HG03378 (cell line): Measurements from ENCODE around the gene RSKR.
A peak's percentile ranks its signal among the peaks of the same experiment; 100 is the strongest.
"Not testable (repeated sequence)": the region's sequence is repeated elsewhere in the genome, so short reads cannot be mapped to it uniquely, and the experiment has no call there.

Experiments
- ATAC-seq: cut with Tn5 transposase; IDR thresholded peaks from one replicate; pipeline ENCODE4 v1.9.1; 2021; ENCODE audit warnings: mild to moderate bottlenecking, moderate library complexity; ENCODE audit not compliant: unreplicated experiment

Gene RSKR

GRCh38 chr17:28623696-28624095 lies 9.7 kb upstream of the RSKR start:
- no peak for ATAC-seq

- no peak for ATAC-seq
Observed at GRCh38 chr17:28622186-28622585, 8.2 kb upstream of the RSKR start.

GRCh38 chr17:28620010-28620409 lies 6.0 kb upstream of the RSKR start:
- ATAC-seq: no peak

- ATAC-seq: no peak
Observed at GRCh38 chr17:28618464-28618863, 4.5 kb upstream of the RSKR start.

- no peak for ATAC-seq
Observed at GRCh38 chr17:28616281-28616680, 2.3 kb upstream of the RSKR start.

GRCh38 chr17:28615260-28615940 lies 1.4 kb upstream of the RSKR start:
- no peak for ATAC-seq

GRCh38 chr17:28612936-28613872 lies 781 bp downstream of the RSKR start:
- ATAC-seq: no peak

- ATAC-seq: no peak
Observed at GRCh38 chr17:28612531-28612930, 1.5 kb downstream of the RSKR start.

- no peak for ATAC-seq
Observed at GRCh38 chr17:28610376-28610775, 3.6 kb downstream of the RSKR start.

- ATAC-seq: not testable (repeated sequence)
Observed at GRCh38 chr17:28604031-28604430, 10.0 kb downstream of the RSKR start.

- peak; percentile 53 for ATAC-seq
Observed at GRCh38 chr17:28599311-28600184, 14.4 kb downstream of the RSKR start.

- ATAC-seq: peak; percentile 57
Observed at GRCh38 chr17:28598799-28599310, 15.1 kb downstream of the RSKR start, which contains the start of gene SPAG5. Gene SPAG5, minus strand, starts transcription at chr17:28599025. Its CDS starts 79 bp downstream, at chr17:28598946.

GRCh38 chr17:28598389-28598788 lies 15.6 kb downstream of the RSKR start:
- no peak for ATAC-seq

GRCh38 chr17:28597606-28598383 lies 16.2 kb downstream of the RSKR start:
- ATAC-seq: no peak

- ATAC-seq: no peak
Observed at GRCh38 chr17:28592260-28592659, 21.7 kb downstream of the RSKR start.

GRCh38 chr17:28585851-28586250 lies 28.1 kb downstream of the RSKR start:
- no peak for ATAC-seq

- ATAC-seq: no peak
Observed at GRCh38 chr17:28584434-28584833, 29.6 kb downstream of the RSKR start.

- ATAC-seq: no peak
Observed at GRCh38 chr17:28582513-28582912, 31.5 kb downstream of the RSKR start.

- no peak for ATAC-seq
Observed at GRCh38 chr17:28580959-28581358, 33.0 kb downstream of the RSKR start.

GRCh38 chr17:28579526-28579925 lies 34.5 kb downstream of the RSKR start:
- ATAC-seq: no peak
